Left renal cortex interstitium (tissue), 4 donors: ENCODE results near the gene ABCC8. TPM values are rescaled to one million over a fixed set of nuclear protein-coding genes. Genes with fewer than 3 reads are reported as not detected.
A peak's percentile ranks its signal among the peaks of the same experiment; 100 is the strongest.

Experiments used
- DNase-seq, 4 donors: peaks; one replicate each; pipeline ENCODE4 v3.0.0-alpha.2; 2013; ENCODE audit warnings: low read depth in 4 of 4, low spot score in 2 of 4, missing footprints in 1 of 4
- polyA plus RNA-seq, 4 donors: library from polyadenylated mRNA; unstranded; fragments of 120-200 nt; gene quantifications; one replicate each; pipeline ENCODE4 v1.2.1, GENCODE V29; 2013; ENCODE audit not compliant: insufficient read length in 4 of 4

ABCC8 gene
- polyA plus RNA-seq, 4 donors: 1.2 to 2.2 (median 1.9) TPM

DNA sequence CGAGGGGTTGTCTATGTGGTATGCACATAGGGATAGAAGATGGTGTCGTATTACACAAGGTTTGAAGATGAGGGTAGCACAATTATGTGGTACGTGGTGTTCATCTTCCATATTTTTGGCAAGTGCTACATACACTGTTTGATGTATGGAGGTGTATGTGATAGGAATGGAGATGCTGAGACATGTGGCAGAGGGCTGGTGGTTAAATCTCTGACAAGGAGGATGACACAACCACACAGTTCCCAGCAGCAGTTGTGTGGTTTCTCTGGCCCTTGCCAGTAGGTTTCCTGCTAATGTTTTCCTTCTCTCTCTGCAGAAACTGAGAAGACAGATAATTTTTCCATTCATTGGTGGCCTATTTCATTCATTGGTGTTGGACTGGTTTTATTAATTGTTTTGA, 108.1 kb downstream of the ABCC8 start:
- no peak for DNase-seq

DNA sequence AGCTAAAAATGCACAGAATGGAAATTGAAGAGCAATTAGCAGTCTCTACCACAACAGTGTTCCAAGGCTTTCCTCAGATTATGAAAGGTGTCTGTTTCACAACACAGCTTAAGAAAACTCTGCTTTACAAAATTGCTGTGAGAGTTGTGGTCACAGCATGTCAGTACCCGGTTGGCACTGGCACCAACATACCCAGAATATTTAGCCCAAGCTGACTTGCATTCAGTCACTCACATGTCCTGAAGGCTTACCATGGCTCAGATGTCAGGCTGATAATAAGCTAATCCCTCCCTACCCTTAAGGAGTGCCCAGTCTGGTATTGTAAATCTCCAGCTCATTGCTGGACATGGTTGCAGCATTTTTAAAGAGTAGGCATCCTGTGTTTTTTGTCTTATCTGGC, 110.2 kb downstream of the ABCC8 start:
- no peak for DNase-seq

DNA sequence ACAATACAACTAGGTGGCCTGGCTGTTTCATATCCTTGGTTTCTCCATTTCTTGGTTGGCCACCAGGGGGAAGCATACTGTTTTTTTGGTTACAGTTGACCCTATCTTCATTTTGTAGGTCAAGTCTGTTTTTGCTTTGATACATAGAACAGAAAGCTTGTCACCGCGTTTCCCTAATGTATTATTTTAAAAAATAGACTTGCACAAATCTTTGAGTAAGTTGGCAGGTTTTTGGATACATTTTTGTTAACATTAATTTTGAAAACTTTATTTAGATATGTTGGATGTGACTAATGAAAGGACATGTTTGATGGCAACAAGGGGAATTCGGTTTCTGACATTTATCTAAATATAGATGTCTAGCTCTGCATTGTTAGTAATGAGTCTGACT, 122.0 kb downstream of the ABCC8 start:
- DNase-seq: peak in 2 of 4 donors; percentile 19 to 67

DNA sequence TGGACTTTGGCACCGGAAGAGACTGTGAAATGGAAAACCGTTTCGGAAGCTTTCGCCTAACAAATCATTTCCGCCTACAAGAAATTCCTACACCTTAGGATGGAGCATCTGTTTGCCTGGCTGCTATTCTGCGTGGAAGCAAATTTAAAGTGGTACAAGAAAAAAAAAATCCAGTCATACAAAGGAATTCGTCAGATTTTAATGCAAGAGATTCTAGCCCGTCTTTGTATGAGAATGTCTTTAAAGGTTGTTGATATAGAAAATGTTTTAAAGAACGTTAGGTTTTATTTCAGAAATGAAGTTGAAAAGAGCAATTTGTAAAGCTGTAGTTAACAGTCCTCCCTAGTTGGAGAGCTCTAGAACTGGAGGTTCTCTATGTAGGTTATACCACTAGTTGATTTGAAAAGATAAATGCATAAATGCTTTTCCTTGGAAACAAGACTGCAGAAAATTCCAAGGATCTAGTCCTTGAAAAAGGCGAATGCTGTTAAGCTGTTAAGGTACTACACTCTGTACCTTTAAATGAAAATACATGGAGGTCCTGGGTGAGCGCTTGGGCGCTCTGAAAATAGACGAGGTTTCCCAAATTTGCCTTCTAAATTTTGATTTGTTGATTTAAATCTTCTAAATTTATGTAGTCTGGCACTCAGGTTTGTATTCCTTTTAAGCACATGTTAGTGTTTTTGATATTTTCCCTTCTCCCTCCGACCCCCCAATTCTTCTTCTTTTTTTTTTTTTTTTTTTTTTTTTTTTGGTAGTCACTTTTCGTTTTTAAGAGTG, 122.6 kb downstream of the ABCC8 start:
- DNase-seq: peak in 2 of 4 donors; percentile 0 to 11

DNA sequence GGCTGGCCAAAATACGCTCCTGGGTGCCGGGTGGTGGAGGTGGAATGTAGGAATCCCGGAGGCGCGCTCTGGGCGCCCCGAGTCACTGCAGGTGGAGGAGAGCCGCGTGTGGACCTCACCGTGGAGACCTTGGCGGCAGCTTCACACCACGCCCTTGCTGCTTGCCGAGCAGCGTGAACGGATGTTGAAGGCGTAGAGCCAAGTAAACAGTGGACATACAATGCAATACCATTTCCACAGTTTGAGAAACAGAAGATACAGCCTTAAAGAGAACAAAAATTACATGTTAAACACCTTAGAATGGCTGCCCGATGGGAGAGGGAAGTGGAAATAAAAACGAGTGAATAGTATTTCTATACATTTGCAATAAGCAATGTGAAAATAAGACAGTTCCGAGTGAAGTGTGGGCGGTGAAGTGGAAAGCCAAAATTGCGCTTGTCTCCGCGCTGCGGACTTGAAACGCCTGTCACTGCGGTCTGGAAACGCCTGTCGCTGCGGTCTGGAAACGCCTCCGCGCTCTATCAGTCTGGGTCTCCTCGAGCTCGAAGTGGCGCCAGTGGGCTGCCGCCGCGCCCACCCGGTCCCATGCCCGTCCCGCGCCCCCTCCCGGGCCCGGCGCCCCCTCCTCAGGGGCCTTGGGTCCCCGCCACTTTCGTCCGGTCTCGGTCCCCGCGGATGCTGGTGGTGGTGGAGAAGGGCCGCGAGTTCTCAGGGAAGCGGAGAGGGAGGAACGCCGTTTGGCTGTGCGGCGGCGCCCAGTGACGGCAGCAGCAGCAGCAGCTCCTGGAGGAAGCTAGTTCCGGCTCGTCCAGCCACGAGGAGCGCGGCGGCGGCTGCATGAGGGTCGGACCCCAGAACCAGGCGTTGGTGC, 123.5 kb downstream of the ABCC8 start:
- peak; percentile 50 to 74 (median 65) for DNase-seq

DNA sequence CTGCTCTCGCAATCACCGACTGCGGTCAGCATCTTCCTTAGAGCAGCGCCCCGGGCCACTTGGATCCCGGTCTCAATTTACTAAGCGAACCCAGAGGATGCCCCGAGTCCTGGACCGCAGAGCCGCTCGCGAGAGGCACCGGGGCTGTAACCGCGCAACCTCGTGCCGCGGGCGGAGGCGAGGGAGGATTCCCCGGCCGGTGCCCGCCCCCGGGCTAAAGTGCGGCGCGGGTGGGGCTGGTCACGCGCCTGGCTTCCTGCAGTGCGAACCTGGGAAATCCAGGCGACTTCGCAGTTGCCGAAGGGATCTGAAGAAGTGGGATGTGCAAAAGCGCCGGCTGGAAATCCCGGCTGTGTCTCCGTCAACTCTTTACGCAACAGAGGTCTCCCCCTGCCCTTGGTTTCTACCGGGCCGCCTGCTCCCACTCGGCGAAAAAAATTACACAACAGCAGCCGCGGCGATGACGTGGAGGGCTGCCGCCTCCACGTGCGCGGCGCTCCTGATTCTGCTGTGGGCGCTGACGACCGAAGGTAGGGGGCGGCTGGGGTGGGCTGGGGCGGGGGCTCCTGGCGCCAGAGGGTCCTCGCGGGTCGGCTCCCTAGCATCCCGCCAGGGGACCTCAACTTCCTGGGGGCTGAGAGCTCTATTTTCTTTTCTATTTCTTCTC, 125.0 kb downstream of the ABCC8 start, which contains the start of gene NCR3LG1:
Gene NCR3LG1, plus strand, starts transcription at position 291 of the 667 bp plus-strand sequence. Its CDS starts 170 bp downstream, at position 461.
- peak in 3 of 4 donors; percentile 27 to 34 (median 29) for DNase-seq

DNA sequence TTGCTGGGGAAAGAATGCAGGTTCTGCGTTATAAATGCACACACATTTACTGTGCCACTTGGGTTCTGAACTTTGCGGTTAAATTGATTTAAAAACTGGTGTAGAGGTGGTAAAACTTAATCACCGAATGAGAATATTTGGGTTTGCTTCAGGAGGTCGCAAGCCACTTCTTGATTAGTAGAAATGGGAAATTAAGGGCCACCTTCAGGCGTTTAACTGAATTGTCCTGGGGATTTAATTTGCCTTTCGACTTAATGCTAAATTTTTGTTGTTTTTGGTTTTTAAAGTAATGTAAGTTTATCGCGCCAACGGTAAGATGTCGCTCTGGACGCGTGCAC, 125.5 kb downstream of the ABCC8 start:
- no peak for DNase-seq

DNA sequence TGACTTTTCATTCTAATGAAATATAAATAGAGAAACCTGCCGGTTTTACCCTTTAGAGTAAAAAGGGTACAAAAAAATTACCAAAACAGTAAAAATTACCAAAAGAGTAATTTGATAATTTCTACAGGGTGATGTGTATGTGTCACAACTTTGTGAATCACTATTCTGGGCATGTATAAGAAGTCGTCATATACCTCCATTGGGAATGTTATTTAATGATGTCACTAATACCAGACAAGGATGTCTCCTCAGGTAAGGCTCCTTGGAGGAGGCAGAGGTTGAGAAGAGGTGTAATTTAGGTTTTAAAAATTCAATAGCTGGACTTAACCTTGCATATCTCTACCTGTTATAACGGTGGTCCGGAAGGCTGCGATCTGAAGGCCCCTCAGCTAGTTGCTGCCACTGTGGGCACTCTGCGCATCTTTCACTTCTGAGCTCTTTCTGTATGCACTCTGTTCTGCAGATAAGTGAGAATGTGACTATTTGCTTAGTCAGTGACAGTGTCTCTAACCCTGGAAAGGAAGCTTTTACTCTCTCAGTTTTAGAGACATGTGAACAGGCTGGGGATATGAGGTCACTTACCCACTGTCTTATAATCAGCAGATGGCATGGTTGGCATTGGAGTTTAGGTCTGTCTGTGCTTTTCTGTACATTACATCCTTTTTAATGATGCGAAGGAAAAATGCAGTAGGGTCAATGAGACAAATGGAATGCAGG, 126.0 kb downstream of the ABCC8 start:
- no peak for DNase-seq

DNA sequence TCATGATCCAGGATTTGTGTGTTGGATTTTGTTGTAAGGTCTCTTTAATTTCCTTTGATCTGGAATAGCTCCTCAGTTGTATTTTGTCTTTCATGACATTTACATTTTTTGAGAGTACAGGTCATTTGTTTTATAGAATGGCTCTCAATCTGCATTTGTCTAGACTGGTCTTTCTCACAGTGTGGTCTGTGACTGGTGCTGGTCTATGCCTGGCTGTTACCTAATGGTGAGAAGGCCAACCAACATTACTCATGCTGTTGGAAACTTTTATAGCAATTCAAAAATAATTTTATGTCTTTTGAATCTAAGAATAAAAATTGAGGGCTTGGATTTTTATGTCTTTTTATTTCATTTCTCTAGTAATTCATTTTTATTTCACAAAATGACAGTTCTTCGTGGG, 129.0 kb downstream of the ABCC8 start:
- DNase-seq: no peak

DNA sequence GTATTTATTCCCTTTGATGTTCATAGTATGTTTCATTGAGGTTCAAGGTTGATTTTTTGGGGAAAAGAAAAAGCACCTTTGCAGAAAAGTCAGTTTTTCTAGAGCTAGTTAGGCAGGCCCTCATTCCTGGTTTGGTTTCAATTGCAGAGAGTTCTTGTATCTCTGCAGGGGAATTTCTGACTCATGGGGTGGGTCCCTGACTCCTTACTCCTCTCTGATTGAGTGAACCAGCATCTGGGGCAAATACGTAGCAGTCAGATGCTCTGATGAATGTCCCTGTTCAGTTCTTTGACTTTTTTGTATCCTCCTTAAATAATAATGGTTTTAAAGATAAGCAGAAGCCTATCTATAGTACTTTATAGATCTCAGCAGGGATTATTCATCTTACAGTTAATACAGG, 132.7 kb downstream of the ABCC8 start:
- no peak for DNase-seq

DNA sequence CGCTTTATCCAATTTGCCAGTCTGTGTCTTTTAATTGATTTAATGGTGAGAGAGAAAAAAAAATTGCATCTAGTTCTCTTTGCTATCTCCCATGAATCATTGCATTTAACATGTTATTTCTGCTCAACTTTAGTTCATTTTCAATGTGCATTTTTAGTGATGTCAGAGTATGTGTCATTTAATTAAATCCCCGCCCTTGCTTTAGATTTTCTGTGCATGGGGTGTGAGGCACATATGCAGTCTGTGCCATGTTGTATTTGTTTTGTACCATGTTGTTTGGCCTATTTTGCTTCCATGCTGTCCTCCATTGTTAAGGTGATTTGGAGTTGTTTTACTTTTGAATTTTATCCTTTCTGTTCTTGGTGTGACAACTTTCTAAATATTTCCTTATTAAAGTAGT, 133.4 kb downstream of the ABCC8 start:
- DNase-seq: no peak

Other genes starting within 250 kb of the ABCC8 start
- 10 to 100 TPM; 60.5 to 90.5 (median 75.8) TPM for gene NUCB2, start 200.1 kb downstream of the ABCC8 start, polyA plus RNA-seq
- gene NCR3LG1, start 125.0 kb downstream of the ABCC8 start, polyA plus RNA-seq: 1 to 10 TPM; 1.1 to 2.0 (median 1.5) TPM
- gene KCNJ11, start 88.2 kb downstream of the ABCC8 start, polyA plus RNA-seq: 1 to 10 TPM; 2.1 to 3.0 (median 2.7) TPM
- 10 to 100 TPM; 47.2 to 81.6 (median 67.8) TPM for gene USH1C, start 67.6 kb upstream of the ABCC8 start, polyA plus RNA-seq
- gene OTOG, start 70.4 kb upstream of the ABCC8 start, polyA plus RNA-seq: under 1 TPM; 0.11 to 0.90 (median 0.24) TPM
- gene MYOD1, start 242.7 kb upstream of the ABCC8 start, polyA plus RNA-seq: not detected